GM18526 (cell line): ENCODE data around the gene UNC5A.

Experiments
- POLR2A ChIP-seq: IDR thresholded peaks from 3 replicates; pipeline ENCODE4 v1.6.1; 2011; ENCODE audit not compliant: insufficient read length; ENCODE audit errors: extremely low read depth

UNC5A gene

DNA sequence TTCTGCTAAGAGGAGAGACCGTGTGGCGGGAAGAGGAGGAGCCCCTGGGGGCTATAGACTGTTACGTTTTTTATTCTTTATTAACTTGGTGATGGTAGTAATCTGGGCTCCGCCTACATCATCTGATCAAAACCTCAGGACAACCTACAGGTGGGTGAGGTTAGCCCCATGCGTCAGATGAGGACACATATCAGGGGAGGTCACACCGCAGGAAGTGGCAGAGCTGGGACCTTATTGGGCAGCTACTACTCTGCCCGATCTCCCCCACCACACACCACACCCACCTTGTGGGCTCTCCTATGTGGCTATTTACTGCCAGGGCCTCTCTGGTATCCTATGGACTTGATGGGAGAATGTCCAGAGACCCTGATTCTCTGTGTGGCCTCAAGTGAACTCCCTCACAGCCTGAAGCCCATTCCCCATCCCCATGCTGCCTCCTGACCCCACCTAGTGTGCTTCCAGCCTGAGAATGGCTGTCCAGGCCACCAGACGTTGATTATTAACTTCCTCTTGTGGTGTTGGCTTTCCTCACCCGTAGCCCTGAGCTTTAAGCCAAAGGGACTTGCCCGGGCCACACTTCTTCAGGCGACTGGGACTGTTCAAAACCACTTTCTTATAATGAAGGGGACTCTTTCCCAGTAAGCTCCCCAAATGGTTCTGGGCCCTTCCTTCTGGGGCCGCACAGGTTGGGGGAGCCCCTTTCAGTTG lies 8.2 kb downstream of the UNC5A start:
- no peak for TF ChIP-seq POLR2A

DNA sequence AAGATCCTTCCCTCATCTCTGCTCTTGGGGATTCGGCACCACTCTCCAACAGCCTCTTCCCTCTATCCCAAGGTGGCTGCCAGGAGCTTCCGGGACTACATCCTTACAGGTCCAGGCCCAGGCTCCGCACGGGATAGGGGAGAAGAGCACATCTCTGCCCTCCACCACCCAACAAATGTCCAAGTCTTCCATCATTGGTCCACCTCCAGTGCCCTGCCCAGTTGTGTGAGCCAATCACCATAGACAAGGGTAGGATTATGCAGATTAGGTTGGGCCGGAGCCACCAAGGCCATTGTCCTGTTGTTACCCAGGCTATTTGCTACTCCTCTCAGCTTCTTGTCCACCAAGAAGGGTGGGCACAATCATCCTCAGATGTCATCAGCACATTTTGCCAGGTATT lies 9.1 kb downstream of the UNC5A start:
- no peak for TF ChIP-seq POLR2A

DNA sequence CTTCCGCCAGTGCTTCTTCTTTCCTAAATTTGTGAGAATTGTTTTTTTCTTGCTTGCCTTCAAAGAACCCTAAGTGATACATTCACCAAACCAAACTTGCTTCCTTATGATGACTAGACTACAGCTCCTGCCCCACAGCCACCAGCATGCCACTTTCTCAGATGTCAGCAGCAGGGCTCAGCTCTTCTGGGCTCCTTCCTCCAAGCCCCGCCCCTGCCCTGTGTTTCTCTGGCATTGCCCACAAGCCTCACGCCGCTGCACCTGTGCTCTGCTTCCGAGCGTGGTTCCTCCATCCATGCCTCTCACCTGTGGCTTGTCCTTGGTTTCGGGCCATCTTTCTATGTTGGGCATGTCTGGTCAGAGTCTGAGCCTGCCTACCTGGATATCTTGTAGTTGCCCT lies 10.6 kb downstream of the UNC5A start:
- TF ChIP-seq POLR2A: no peak

DNA sequence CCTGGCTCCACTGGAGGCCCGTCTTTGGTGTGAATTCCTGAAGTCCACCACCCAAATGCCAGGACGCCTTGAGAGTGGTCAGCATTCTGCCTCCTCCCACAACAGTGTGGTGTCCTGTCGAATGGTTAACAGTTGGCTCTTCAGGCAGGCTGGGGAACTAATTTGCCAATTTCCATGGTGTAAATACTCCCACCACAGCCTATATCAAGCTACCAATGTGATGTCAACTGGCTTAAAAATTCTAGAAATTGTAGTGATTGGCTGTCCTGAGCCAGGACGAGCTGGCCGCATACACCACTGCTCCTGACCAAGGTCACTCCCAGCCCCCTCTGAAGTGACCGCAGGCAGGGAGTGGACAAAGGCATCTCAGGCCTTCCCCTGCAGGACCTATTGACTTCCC lies 11.1 kb downstream of the UNC5A start:
- TF ChIP-seq POLR2A: no peak

GRCh38 chr5:176822041-176822792 lies 11.9 kb downstream of the UNC5A start:
- no peak for TF ChIP-seq POLR2A

DNA sequence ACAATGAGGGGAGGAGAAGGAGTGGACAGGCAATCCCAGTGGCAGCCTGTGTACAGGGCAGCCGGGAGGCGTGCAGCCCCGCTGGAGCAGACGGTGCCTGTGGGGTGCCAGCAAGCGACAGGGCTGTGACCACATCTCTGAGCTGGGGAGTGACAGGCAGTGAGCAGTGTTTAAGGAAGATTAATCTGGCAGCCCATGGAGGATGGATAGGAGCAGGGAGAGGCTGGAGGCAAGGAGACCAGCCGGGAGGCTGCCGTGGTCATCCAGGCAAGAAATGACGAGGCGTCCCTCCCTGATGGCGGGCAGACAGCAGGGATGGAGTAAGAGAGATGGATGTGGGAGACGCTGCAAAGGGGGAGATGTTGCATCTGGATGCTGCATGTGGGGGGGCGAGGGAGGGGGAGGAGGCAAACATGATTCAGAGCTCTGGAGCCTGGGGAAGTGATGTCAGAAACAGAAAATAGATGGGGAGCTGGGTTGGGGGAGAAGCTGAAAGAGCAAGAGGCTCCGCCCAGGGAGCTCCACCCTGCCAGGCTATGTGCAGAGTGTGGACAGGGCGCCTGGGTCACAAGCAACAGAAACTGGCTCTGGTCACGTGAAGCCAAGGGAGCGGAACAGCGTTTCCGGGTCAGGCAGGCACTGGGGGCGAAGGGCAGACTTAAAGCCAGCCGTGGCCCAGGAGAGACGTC lies 12.6 kb downstream of the UNC5A start:
- no peak for TF ChIP-seq POLR2A

- no peak for TF ChIP-seq POLR2A
These were observed 13.6 kb downstream of the UNC5A start for GRCh38 chr5:176823869-176824412.

DNA sequence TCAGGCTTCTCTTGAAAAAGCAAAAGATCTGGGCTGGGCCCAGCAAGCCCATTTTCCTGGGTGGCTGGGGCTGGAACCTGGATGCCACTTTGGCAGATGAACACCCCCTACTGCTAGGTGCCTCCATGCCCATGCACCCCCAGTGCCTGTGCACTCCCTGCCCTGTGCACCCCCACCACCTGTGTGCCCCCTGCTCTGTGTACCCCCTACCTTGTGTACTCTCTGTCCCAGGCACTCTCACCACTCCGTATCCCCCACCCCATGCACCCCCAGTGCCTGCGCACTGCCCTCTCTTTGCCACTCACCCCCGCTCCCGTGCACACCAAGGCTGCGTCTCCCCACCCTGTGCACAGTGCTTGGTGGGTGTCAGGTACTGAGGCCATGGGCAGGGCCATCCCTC lies 14.2 kb downstream of the UNC5A start:
- no peak for TF ChIP-seq POLR2A

- TF ChIP-seq POLR2A: no peak
These were observed 14.9 kb downstream of the UNC5A start for GRCh38 chr5:176825234-176825633.

DNA sequence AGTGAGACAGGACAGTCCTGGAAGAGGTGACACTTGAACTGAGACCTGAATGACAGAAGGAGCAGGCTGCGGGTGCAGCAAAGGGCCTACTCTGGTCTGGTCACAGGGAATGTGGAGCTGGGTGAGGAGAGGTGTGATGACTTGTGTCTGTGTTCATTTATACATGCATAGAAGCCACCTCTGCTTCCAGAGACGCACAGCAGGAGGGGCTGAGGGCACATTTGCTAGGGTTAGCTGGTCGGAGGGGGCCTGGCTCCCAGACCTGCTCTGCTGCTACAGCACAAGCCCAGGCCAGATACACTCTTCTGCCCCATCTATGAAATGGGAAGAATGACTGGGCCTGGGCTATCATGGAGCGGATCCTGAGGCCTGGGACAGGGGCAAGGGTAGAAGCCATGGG lies 15.6 kb downstream of the UNC5A start:
- no peak for TF ChIP-seq POLR2A

DNA sequence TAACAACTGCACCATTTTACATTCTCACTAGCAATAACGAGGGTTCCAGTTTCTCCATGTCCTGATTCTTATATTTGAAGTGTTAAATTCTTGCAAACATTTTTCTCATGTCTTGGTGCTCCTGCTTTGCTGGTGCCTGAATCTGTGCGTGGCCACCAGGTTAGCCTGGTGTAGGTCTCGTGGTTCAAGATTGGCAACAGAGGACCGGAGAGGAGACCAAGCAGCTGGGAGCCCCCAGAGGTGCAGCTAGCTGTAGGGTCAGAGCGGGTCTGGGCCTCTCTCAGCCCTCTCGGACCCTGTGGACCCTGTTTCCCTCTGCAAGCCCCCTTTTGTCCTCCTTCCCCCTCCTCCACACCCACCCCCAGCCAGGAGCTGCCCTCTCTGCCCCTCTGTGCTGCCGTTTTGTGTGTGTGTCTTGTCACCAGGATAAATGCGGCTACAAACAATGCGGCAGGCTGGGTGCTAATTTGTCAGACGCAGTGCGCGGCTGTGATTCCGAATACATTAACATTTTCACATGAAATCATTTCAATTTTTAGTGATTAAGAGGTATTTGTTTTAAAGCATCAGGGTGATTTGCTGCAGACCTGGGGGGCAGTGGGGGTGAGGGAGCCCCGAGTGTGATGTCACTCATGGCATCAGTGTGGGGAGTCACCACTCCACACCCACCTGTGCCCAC lies 17.5 kb downstream of the UNC5A start:
- TF ChIP-seq POLR2A: no peak

- TF ChIP-seq POLR2A: no peak
These were observed 19.0 kb downstream of the UNC5A start for GRCh38 chr5:176829320-176829719.

DNA sequence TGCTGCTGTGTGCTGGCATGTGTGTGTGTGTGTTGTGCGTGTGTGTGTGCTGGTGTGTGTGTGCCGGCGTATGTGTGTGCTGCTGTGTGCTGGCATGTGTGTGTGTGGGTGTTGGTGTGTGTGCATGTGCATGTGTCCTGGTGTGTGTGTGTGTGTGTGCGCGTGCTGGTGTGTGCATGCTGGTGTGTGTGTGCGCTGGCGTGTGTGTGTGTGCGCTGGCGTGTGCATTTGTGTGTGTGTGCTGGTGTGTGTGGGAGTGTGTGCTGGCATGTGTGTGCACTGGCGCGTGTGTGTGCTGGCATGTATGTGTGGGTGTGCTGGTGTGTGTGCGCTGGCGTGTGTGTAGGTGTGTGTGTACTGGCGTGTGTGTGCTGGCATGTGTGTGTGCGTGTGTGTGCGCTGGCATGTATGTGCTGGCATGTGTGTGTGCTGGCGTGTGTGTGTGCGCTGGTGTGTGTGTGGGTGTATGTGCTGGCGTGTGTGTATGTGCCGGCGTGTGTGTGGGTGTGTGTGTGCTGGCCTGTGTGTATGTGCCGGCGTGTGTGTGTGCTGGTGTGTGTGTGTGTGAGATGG lies 20.1 kb downstream of the UNC5A start:
- TF ChIP-seq POLR2A: no peak

GRCh38 chr5:176830995-176831423 lies 20.6 kb downstream of the UNC5A start:
- no peak for TF ChIP-seq POLR2A

DNA sequence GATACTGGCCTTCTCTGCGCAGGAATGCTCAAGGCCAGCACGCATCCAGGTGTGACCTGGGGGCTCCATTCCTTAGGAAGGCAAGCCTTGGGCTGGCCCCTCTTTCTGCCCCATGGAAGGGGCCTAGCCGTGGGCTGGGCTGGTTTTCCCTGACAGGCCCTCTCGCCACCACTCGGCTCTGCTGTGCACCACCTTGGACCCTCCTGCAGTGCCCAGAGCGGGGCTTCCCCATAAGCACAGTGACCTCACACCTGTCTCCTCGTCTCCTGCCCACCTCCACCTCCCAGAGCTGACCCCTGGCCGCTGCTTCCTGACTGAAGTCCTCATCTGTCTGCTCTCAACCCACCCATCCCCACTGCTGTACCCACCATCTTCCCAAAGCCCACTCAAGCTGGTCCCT lies 21.1 kb downstream of the UNC5A start:
- no peak for TF ChIP-seq POLR2A
